Mammary epithelial cell (primary cell): ENCODE results near the gene SYNE1.

ENCODE experiments used
- EZH2 ChIP-seq: IDR thresholded peaks from 2 replicates; pipeline ENCODE4 v1.6.1; 2012; ENCODE audit warnings: low read length, inconsistent platforms, borderline replicate concordance
- TF ChIP-seq, protein P1 (sequence below), 2 donors: IDR thresholded peaks in 1 of 2; conservative IDR thresholded peaks in 1 of 2; 2 replicates each; pipeline ENCODE4 v1.5.1; 2011 to 2012; ENCODE audit warnings: inconsistent platforms in 2 of 2, low read length in 2 of 2, mild to moderate bottlenecking in 2 of 2, control low read depth in 1 of 2, low read depth in 1 of 2; ENCODE audit not compliant: insufficient read depth in 1 of 2; ENCODE audit errors: extremely low read depth in 1 of 2

DNA sequence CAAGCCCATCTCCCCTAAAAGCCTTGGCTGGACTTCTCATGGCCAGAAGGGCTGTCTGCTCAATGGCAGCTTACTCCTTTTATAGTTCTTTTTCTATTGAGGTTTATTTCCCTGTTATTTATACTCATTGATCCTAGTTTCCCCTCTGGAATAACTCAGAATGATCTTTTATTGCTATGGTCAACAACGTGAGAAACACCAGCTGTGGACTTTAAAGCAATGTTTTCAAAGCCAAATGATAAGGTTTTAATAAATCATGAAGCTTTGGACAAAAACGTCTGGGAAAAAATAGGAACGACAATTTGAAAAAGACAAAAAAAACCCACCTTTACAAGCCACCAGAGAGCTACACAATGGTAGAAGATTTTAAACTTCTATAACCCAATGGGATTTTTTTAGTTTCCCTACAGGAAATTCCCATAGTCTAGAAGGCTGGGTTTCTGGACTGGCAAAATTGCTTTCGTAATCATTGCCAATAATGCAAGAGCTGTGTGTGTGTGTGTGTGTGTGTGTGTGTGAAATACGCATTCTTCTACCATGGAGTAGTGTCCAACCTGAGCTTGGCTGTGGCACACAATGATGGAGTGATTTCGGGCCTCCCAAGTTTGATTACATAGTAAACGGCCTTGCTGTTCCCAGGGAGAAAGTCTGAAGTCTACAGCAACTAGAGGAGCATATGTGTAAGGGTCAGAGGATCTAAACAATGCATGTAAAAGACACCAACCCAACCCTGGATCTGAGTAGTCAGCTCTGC, 396.0 kb downstream of the SYNE1 start:
- TF ChIP-seq EZH2: no peak
- TF ChIP-seq, protein P1, sequence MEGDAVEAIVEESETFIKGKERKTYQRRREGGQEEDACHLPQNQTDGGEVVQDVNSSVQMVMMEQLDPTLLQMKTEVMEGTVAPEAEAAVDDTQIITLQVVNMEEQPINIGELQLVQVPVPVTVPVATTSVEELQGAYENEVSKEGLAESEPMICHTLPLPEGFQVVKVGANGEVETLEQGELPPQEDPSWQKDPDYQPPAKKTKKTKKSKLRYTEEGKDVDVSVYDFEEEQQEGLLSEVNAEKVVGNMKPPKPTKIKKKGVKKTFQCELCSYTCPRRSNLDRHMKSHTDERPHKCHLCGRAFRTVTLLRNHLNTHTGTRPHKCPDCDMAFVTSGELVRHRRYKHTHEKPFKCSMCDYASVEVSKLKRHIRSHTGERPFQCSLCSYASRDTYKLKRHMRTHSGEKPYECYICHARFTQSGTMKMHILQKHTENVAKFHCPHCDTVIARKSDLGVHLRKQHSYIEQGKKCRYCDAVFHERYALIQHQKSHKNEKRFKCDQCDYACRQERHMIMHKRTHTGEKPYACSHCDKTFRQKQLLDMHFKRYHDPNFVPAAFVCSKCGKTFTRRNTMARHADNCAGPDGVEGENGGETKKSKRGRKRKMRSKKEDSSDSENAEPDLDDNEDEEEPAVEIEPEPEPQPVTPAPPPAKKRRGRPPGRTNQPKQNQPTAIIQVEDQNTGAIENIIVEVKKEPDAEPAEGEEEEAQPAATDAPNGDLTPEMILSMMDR (conservative IDR thresholded peaks at IDR 0.05 in 1 of 2, IDR thresholded peaks at IDR 0.05 in 1 of 2; ENCODE audit: extremely low read depth in 1 of 2, insufficient read depth in 1 of 2, low read depth in 1 of 2, low read length in 2 of 2): no peak
